AG10803 (cell line): ENCODE data around the gene TRAIP.
"Not testable (repeated sequence)": the region's sequence is repeated elsewhere in the genome, so short reads cannot be mapped to it uniquely, and the experiment has no call there.

Source experiments
- DNase-seq: peaks from one replicate; pipeline ENCODE4 v3.0.0; 2010; ENCODE audit warnings: low read depth
- H3K4me3 ChIP-seq: 2 replicates; pipeline ENCODE4 v1.5.1; 2011; ENCODE audit warnings: mild to moderate bottlenecking, low read length, control low read depth
- TF ChIP-seq, protein P1 (sequence below): conservative IDR thresholded peaks from 2 replicates; pipeline ENCODE4 v1.5.1; 2011; ENCODE audit warnings: mild to moderate bottlenecking, low read length, control low read depth, inconsistent platforms

The TRAIP gene

DNA sequence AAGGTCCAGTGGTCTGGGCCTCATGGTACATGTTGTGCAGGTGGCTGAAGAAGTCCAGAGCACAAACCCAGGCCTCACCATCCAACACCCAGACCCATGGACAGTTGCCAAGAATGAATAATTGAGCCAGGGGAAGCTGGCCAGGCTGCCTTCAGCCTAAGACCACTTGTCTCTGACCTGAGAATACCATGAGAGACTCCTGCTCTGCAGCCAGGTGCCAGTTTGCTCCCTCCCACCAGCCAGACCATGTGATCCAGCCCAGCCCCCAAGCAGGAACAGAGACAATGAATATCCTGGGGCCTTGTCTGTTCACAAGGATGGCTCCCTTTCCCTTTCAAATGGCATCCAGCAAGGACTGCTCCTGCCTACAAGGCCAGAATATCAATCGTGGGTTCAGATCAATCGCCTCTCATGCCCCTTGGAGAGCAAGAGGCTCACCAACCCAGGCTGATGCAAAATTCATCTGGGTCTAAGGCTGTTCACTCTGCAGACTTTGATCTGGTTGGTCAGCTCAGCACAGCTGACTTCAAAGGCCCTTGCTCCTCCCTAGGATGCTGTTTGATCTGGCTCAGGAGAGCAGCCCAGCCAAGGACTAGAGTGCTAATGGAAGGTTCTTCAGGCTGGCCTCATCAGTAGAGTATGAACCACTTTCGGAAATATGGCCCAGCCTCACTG lies 13.4 kb downstream of the TRAIP start:
- DNase-seq: no peak
- no peak overlapping the region for H3K4me3 ChIP-seq
- TF ChIP-seq, protein P1, sequence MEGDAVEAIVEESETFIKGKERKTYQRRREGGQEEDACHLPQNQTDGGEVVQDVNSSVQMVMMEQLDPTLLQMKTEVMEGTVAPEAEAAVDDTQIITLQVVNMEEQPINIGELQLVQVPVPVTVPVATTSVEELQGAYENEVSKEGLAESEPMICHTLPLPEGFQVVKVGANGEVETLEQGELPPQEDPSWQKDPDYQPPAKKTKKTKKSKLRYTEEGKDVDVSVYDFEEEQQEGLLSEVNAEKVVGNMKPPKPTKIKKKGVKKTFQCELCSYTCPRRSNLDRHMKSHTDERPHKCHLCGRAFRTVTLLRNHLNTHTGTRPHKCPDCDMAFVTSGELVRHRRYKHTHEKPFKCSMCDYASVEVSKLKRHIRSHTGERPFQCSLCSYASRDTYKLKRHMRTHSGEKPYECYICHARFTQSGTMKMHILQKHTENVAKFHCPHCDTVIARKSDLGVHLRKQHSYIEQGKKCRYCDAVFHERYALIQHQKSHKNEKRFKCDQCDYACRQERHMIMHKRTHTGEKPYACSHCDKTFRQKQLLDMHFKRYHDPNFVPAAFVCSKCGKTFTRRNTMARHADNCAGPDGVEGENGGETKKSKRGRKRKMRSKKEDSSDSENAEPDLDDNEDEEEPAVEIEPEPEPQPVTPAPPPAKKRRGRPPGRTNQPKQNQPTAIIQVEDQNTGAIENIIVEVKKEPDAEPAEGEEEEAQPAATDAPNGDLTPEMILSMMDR: no peak

DNA sequence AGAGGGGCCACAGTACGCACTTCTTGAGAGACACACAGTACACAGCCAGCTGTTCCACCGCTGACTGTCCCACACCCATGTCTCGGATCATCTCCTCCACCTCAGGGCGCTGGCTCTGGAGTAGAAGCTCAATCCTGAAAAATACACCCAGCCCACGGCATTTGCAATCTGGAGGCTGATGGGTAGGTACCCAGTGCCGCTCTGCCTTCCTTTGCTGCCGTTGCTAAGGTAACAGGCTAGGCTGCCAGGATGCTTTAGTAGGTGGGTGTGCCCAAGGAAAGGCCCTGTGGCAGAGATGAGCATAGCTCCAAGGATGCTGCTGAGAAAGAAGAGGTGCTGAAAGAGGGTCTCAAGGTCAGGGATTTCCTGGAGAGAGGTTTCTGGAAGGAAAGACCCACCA lies 14.6 kb downstream of the TRAIP start:
- TF ChIP-seq, protein P1: no peak
- H3K4me3 ChIP-seq: no peak overlapping the region
- DNase-seq: no peak

DNA sequence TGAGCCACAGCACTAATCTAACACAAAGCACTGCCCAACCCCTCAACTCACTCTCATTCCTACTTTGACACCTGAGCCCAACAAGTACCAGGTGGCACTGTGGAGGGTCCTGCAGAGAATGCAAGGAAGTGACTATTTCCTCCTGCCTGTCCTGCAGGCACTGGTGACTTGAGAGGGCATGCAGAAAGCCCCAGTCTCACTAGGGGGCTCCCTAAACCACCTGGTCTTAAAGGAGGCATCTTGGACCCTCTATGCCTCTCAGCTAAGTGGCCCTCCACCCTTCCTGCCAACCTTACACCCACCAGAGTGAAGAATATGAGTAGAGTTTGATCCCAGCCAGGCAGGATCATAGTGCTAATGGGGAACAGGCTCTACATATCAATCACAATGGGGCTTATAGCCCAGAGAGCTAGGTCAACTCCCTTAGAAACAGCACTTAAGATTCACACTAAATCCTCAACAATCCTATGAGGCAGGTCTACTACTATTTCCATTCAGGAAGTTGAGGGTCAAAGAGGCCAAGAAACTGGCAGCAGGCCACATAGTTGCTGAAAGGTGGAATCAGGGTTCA lies 15.2 kb downstream of the TRAIP start:
- no peak for DNase-seq
- TF ChIP-seq, protein P1: peak; percentile 39

DNA sequence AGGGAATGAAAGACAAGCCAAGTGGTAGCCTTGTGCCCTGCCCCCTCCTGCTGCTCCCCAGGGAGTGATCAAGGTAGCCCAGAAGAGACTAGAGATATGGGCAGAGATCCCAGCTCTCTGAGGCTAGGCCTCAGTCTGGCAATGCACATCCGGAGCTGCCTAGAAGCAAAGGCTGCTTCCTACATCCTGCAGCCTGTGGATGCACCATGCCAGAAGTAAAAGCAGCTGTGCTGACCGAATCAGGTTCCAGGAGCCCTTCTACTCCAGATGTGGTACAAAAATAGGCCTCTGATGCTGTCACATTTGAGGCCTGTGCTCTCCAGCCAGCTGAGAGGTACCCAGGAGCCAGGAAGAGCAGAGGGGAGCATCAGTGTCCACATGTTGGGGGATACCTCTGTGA lies 16.0 kb downstream of the TRAIP start:
- H3K4me3 ChIP-seq: no peak overlapping the region
- peak; percentile 35 for DNase-seq
- TF ChIP-seq, protein P1: no peak

More for the DNA sequence above, 15.2 kb downstream of the TRAIP start:
- H3K4me3 ChIP-seq: no peak overlapping the region

DNA sequence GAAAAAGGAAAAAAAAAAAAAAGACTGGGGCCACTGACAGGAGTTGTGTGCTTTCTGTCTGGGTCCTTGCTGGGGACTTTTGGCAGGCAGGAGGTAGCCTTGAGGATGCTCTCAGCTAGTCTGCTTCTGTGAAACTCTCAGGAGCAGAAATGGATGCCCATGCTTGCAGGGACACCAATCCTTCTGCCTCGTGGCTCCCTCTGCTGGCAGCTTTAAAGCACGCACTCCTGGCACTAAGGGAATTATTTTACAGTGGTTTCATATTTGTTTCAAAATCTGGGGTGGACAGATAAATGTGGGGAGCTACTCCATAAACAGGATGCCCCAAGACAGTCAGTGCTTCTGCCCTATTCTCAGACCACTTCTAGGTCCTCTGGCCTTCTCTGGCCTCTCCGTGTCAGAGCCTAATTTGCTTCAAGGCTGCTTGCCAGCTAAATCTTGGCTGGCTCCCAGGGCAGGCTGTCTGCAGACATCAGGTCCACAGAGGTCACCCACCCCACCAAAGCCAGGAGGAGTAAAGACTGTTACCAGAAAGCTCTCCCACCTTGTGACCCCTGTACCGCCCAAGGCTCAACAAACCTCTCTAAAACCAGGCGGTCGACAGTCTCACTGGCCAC lies 17.1 kb downstream of the TRAIP start:
- no peak overlapping the region for H3K4me3 ChIP-seq
- peak; percentile 79 for DNase-seq
- TF ChIP-seq, protein P1: peak; percentile 96

DNA sequence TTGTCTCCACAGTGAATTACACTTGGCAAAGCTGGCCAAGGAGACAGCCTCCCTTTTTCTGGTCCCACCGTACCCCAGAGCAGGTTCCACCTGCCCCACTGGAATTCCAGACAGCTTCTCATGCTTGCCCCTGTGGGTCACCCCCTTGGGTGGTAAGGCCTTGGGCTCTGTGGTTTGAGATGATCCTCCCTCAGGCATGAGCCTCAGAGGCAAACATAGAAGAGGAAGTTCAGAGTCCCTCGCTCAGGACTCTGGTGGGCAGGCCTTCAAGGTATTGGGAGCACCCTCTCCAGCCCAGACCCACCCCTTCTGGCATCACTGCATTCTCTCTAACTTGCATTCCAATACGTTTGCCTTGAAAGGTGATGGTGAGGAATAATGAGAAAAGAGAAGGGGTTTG lies 25.0 kb downstream of the TRAIP start:
- no peak overlapping the region for H3K4me3 ChIP-seq
- TF ChIP-seq, protein P1: no peak
- DNase-seq: no peak

DNA sequence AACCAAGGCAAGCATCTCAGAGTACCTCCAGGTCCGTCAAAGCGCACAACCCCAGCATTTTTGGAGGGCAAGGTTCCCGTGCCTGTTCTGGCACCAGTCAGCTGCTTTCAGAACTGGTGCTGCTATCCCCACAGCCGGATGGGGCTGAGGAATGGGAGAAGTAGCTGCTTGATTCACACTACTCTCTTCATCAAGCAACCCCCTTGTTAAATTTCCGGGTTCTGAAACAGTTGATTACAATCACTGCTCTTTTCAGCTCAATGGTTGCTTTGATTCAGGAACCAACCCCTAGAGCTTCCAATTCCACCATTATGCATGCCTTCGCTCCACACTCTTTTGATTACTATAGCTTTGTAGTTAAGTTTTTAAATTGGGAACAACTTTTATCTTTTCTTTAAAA lies 30.3 kb downstream of the TRAIP start:
- TF ChIP-seq, protein P1: no peak
- no peak for DNase-seq
- no peak overlapping the region for H3K4me3 ChIP-seq

DNA sequence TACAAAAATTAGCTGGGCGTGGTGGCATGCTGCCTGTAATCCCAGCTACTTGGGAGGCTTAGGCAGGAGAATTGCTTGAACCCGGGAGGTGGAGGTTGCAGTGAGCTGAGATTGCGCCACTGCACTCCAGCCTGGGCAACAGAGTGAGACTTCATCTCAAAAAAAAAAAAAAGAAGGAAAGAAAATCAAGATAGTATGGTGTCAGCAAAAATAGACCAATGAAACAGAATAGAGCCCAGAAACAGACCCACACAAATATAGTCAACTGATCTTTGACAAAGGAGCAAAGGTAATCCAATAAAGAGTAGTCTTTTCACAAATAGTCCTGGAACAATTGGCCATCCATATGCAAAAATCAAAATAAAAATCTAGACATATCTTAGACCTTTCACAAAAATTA lies 33.2 kb downstream of the TRAIP start:
- DNase-seq, H3K4me3 ChIP-seq: not testable (repeated sequence)
